SKM-1 treated with dmso at 0.1 percent for 144 hours (cell line): Measurements from ENCODE around the gene CUEDC1.
A peak's percentile ranks its signal among the peaks of the same experiment; 100 is the strongest.
"Not testable (repeated sequence)": the region's sequence is repeated elsewhere in the genome, so short reads cannot be mapped to it uniquely, and the experiment has no call there.

Experiments
- DNase-seq: peaks from one replicate; lab custom pipeline; 2025; ENCODE audit not compliant: unreplicated experiment; lab: John Stamatoyannopoulos, UW

The CUEDC1 gene

DNA sequence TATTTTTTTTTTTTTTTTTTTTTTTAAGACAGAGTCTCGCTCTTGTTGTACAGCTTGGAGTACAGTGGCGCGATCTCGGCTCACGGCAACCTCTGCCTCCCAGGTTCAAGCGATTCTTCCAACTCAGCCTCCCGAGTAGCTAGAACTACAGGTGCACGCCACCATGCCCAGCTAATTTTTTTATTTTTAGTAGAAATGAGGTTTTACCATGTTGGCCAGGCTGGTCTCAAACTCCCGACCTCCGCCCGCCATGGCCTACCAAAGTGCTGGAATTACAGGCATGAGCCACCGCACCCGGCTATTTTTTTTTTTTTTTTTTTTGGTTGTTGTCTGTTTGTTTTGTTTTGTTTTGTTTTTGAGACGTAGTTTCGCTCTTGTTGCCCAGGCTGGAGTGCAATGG is 3.2 kb upstream of the CUEDC1 start:
- not testable (repeated sequence) for DNase-seq

DNA sequence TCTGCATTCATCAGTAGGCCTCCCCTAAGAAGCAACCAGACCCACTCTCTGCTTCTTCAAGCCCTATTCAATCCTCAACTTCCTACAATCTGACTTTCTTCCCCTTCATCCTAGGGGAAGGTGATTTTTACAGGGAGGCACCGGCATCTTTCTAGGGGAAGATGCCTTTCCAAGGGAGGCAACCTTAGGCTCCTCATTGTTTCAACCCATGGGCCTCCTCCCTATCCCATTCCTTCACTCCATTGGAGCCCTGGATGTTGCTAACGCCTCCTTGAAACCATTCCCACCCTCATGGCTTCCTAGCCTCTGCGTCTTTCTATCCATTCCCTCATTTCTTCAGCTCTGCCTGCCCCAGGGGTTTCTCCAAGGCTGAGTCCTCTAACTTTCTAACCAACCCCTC is 2.7 kb upstream of the CUEDC1 start:
- DNase-seq, result no peak

DNA sequence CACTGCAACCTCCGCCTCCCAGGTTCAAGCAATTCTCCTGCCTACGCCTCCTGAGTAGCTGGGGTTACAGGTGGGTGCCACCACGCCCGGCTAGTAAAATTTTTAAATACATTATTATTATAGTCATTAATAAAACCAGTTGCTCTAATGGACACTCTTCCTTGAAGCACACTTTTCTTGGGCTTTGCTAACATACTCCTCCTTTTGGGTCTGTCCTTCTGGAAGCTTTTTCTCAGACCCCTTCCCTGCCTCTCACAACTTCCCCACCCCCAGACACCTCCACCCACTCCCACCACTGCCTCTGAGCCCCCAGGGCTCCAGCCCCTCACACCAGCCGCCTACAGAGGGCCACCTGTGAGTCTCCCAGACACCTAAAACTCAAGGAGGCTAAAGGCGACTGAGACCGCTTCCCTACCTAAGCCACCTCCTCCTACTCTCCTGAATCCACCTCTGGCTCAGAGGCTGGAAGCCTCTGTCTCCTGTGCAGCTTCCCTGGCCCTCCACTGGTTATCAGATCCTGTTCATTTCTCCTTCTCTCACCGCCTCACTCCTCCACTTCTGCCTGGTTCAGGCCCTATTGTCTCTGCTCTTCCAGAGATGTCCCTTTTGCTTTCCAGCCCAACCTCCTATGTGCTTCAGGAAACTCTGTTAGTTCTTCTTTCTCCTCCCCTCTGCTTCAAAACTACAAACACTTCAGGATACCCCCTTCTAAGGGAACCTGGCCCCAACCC is 2.1 kb upstream of the CUEDC1 start:
- no peak for DNase-seq

DNA sequence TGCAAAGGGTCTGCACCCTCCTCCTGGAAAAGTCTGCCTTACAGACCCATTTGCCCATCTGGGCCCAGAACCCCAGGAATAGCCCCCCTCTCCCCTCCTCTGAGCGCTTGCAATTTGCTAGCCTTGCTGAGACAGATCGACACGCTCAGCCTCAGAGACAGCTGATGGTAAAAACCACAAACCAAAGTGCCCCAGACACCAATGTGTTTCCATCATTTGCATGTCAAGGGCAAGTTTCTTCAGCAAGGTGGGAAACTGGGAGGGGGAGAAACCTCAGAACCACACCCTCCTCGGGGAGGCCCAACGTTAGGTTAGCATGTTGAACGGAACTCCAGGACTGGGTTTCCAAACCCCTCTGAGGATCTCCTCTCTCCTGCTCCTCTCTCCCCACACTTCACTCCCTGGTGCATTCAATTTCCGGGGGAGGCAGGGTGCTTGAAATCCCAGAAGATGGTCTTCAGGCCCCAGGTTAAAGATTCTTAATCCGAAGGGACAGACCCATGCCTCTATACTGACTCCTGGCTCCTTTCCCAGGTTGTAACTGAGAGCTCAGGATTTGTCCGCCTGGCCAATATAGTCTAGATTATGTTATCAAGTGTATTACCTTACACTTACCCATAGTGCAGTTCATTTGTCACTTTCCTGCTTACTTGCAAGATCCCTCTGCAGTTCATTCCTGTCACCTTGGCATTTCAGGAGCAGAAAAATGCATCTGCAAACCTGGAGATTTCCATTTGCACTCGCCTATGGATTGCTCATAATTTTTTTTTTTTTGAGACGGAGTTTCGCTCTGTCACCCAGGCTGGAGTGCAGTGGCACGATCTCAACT is 1.3 kb upstream of the CUEDC1 start:
- DNase-seq, result no peak

DNA sequence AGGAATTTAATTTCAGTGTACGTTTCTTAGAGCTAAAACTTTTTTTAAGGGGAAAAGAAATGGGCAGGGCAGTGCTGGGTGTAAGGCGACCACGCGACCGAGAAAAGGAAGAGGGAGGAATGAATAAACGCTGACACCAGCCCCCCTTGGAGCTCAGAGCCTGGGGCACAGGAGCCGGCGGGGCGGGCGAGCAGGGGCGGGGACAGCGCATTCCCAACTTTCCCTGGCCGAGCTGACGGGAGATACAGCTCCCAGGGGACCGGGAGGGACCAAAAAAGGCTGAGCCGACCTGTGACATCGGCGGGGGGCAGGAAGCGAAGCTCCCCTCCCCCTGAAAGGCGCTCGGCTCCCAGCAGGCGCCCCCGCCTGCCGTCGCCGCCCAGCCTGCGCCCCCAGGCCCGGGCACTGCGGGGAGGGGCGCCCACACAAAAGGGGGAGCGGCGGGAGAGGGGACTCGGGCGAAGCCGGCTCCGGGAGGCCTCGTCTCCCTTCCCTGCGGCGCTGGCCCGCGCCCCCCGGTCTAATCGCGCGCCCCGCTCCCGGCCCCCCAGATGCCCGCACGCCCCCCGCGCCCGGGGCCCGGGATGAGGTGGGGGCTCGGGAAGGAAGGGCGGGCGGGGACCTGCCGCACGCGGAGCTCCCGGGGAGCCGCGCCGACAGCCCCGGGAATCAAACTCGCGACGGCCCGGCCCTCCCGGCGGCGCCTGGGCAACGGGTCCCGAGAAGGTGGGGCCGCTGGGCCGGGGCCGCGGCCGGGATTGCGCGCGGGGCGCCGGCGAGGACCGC is 622 bp downstream of the CUEDC1 start:
- no peak for DNase-seq

DNA sequence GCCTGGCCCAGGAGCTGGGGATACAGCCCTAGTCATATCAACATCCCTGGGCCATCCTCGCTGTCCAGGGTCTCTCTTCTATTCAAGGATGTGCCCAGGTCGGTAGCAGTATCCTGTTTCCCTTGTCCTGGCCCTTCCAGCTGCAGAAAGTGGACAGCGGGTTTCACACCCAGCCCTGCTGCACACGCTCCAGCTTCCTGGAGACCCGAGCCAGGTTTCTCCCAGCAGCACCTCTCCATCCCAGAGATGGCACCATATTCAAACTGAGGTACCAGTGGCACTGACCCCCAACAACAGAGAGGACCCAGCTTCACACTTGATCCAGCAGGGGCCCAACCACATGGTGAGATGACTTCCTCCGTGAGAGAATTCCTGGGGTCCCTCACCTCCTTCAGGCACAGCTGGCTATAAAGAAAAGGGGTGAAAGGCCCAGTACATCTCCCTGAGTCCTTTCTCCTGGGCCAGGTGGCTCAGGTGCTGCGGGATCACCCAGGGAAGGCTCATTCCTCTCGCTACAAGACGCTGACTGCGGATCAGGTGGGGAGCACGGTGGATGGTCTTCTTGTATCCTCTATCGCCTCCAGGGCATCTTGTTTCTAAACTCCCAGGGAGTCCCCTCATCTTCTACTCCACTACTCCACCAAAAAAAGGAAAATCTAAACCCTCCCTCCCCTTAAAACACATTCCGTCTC is 1.4 kb downstream of the CUEDC1 start:
- DNase-seq, result no peak

DNA sequence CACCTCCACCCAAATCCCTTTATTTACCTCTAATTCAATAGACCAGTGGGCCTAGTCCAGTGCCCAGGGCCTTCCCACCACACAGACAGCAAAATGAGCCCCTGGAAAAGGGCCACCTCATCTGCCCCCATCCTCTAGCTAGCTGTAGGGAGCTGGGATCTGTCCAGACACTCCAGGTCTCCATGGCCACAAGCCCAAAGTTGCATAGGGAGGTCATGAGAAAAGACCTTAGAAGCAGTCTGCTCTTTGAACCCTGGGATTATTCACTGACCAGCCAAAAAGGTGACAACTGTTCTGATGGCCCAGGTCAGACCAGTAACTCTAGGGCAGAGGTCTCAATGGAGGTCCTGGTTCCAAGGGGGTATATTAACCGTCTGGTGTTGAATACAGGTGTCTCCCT is 2.0 kb downstream of the CUEDC1 start:
- no peak for DNase-seq

DNA sequence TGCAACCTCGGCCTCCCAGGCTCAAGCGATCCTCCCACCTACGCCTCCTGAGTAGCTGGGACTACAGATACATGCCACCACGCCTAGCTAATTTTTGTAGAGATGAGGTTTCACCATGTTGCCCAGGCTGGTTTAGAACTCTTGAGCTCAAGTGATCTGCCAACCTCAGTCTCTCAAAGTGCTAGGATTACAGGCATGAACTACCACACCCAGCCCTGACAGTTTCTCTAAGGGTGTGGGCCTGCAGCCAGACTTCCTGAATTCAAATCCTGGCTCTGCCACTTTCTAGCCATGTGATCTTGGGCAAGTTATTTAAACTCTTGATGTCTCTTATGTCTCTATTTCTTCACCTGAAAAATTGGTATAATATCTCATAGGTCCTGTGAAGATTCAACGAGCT is 5.6 kb downstream of the CUEDC1 start:
- no peak for DNase-seq

DNA sequence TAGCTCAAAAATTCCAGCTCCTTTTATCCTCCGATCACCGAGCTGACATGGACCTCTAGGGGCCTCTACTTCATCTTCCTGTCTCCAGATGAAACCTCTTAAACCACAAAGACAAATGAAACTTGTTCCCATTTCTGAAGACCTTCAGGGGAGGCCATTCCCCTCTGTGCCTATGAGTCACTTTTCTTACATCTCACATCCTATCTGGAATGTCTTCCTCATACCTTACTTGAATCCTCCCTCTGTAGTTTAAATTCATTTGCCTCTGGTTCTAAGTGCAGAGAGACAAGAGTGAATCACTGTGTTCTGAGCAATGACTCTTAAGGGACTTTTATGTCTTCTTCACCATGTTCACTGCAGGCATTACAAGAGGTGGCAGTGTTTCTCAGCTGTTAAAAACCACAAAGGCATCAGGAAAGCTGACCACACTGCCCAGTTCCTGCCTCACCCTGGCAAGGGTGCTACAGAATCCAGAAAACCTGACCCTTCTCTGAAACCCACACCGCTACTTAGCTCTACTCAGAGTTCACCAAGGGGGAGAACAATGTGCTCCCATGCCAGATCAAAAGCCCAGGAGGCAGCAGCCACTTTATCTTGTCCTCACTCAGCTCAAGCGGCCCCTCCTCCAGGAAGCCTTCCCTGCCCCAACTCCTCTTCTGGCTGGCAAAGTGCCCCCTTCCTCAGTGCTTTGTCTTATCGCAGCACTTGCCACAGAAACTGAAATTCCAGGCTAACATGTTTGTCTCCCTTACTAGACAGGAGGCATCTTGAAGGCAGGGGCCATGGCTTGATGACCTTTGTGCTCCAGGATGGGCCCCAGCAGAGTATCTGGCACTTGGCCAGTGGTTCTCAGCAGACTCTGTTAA is 6.4 kb downstream of the CUEDC1 start:
- DNase-seq, result peak; percentile 64

DNA sequence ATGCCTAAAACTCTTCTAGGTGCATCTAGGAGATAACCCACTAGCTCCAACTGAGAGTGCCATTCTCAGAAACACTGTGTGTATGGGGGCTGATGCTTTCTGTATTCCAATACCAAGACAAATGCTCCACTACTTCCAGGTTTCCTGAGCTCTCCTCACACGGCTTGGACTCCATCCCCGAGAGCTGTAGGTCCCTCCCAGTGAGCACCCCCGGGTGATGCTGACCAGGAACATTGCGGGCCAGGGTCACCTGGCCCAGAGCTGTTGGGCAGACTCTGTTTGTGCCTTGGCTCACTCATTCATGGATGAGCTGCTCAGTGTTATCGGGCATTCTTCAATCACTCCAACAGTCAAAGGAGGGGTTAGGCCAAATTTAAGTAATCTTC is 7.0 kb downstream of the CUEDC1 start:
- no peak for DNase-seq

DNA sequence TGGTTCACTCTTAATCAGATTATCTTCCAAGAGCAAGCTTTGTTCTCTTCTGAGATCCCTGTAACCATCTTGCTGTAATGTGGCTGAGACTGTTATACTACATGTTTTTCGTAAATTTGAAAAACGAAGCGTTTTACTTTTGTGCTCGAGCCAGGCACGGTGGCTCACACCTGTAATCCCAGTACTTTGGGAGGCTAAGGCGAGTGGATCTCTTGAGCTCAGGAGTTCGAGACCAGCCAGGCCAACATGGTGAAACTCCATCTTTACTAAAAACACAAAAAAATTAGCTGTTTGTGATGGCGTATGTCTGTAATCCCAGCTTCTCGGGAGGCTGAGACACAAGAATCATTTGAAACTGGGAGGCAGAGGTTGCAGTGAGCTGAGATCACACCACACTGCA is 7.8 kb downstream of the CUEDC1 start:
- DNase-seq, result no peak

DNA sequence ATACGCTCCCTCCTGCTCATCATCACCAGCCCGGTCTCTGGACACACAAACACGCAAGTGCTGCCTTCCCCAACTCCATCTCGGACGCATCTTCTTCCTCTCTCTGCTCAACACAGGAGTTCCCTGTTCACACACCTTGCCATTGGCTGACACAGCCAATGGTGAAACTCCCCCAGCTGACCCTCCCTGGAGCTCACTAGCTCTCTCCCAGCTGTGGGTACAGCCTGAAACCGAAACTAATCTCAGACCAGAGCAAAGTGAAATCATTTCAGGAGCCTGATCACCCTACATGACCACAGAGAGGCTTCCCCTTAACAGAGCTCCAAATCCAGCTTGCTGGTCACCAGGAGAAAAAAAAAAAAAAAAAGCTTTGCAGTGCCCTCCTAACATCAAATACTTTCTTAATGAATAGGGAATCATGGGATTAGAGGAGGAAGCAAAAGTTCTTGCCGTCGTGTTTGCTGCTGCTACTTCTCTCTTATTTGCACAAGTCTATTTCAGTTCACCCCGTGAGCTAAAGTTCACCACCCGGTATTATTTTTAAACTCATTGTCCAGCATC is 8.3 kb downstream of the CUEDC1 start:
- DNase-seq, result peak; percentile 70

DNA sequence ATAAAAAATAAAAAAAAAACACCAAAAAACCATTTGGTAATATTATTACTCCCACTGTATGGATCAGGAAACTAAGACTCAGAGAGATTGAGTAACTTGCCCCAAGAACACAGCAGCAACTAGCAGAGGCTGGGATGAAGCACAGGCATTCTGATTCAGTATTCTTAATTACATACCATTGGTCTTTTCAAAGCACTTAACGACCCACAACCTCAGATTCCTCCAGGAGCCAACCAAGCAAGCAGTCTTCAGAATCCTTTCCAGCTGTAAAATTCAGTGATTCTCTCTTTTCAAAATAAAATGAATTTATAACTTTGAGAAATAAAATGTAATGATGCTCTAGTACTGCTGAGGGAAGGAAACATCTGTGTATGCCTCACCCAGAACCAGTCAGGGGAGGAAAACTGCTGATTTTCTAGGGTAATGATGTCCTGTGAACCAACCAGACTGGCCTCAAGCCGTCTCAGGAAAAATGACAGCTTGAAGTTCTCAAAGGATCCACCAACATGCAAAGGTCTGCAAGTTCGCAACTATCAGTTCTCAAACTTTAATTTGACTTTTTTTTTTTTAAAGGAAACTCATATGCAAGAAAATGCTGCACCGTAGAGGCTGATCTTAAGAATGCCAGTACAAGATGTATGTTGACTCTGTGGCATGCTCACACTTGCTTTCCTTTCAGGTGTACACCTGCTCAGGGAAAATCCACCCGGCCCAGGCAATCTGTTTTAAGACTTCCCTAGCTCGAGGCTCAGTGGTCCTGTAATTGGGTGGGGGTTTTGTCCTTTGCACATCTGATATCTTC is 9.0 kb downstream of the CUEDC1 start:
- DNase-seq, result no peak

DNA sequence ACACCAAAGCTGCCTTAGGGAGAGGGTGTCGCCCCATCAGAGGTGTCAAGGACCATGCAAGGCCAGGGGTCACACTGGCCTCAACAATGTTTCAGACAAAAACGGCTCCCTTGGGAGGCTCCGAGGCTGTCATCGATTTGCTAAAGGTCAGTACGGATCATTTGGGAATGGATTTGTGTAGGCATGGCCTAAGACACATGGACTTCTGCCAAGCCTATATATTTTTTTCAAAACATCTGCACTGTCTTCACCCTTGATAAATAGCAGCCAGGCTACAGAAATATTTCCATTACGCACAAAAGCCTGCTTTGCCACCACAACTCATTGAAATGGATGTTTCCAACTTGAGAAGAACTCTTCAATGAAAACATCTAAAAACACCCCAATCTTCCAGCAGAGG is 10.3 kb downstream of the CUEDC1 start:
- DNase-seq, result no peak

DNA sequence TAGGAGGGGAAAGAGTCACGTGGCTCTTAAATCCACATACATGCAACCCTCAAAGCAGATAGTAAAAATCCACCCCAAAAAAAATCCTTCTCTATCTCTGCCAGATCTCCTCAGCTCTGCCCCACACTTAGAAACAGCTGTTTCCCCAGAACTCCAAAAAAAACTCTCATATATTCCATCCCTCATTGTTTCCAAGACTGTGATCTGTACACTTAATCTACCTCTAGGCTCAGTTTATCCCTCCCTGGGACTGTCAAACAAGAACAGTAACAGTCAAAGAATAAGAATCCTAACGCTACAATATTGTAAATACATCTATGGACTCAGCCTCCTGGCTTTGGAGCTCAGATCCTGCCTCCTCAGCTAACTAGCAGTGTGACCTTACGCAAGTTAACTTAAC is 11.6 kb downstream of the CUEDC1 start:
- DNase-seq, result no peak

DNA sequence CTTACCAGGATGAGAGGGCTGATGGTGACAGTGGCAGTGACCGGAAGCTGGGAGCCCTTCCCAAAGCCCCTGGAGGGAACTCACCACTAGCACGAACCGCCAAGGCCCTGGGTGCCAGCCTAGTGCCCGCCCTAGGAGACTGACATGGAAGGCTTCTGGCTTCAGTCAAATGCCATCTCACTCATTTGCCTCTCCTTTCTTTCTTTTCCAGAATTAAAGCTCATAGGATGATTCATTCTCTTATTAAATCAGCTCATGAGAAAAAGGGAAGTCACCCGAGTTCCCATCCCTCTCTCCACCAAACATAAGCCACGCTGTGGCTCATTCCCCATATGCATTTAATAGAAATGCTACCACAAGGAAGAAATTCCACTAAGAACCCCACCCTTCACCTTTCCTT is 12.1 kb downstream of the CUEDC1 start:
- DNase-seq, result no peak

DNA sequence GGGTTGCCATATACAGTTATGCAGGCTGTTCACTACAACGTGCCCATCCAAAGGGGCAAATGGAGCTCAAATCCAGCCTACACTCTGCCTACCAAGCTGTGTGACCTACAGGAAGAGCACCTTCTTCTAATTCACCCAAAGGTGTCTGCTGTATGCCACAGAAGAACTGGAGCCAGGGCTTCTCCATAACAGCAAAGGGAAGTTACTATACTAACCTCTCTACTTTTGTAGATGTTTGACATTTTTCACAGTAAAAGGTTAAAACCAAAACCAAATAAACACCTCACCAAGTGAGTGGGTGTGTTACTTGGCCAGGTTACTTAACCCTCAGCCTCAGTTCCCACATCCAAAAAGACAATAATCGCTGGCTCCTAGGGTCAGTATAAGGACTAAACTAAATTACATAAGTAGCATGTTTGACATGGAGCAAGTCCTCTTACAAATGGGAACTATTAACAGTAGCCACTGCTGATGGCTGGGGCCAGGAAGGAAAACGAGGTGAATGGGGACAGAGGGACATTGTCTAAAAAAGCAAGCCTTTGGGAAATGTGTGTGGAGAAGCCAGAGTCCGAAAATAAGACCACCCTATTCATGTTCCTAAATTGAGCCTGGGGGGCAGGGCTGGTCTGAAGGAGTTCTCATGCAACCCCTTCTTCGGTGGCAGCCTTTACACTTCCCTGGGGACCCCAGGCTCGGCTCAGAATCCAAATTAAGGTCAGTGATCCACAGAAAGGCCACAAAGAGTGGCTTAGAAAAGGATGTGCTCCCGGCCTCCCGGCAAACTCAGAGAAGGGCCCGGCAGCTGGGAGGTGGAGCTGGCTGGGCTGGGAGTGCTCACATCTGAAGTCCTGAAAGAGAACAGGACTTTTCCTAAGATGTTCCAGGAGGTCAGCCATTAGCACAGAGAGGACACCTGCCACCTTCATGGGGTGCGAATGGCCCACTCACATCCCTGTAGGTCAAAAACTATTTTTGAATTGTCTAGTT is 13.5 kb downstream of the CUEDC1 start:
- no peak for DNase-seq
